Measurements from ENCODE around the gene AR.

DNA sequence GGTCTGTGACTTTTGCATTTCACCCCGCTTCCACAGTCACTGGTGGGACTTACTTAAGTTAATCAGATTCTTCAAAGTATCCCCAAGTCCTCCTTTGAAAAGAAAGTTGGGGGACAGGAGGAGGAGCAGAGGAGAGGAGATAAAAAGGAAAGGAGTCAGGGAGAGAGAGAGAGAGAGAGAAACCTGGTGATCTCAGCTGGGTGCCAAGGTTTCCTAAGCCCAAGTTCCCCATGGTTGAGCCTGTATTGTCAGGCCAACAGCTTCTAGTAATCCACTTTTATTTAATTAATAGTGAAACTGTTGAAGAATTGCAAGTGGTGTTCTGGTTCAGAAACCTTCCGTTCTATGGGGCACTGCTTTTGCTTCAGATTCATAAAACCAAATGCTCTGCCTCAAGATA, 91.6 kb downstream of the AR start:
- TF ChIP-seq EZH2 (IDR thresholded peaks at IDR 0.05; ENCODE audit: insufficient read depth, low read length) = no peak
- TF ChIP-seq, protein P1, sequence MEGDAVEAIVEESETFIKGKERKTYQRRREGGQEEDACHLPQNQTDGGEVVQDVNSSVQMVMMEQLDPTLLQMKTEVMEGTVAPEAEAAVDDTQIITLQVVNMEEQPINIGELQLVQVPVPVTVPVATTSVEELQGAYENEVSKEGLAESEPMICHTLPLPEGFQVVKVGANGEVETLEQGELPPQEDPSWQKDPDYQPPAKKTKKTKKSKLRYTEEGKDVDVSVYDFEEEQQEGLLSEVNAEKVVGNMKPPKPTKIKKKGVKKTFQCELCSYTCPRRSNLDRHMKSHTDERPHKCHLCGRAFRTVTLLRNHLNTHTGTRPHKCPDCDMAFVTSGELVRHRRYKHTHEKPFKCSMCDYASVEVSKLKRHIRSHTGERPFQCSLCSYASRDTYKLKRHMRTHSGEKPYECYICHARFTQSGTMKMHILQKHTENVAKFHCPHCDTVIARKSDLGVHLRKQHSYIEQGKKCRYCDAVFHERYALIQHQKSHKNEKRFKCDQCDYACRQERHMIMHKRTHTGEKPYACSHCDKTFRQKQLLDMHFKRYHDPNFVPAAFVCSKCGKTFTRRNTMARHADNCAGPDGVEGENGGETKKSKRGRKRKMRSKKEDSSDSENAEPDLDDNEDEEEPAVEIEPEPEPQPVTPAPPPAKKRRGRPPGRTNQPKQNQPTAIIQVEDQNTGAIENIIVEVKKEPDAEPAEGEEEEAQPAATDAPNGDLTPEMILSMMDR (IDR thresholded peaks at IDR 0.05; ENCODE audit: insufficient read depth, low read depth, low read length) = no peak
